MM.1S (cell line): ENCODE measurements around the gene INO80.

Experiments
- CTCF ChIP-seq: fragments of 300-600 bp; sonication (generic); IDR thresholded peaks from 2 replicates; pipeline ENCODE4 v1.5.1; 2016; ENCODE audit warnings: antibody characterized with exemption, low read length, mixed read lengths
- EZH2 ChIP-seq: fragments of 300-600 bp; sonication (generic); optimal IDR thresholded peaks from 2 replicates; pipeline ENCODE3; 2017; ENCODE audit warnings: low read depth, mild to moderate bottlenecking, antibody characterized with exemption, low read length, mixed read lengths
- EZH2phosphoT487 ChIP-seq: fragments of 300-600 bp; sonication (generic); IDR thresholded peaks from 2 replicates; pipeline ENCODE4 v1.6.1; 2018; ENCODE audit warnings: antibody characterized with exemption, low read length

GRCh38 chr15:40936234-40936708 is 179.8 kb downstream of the INO80 start:
- TF ChIP-seq CTCF (no peak), EZH2phosphoT487 (no peak), EZH2 (no peak)
